ENCODE data around the gene KAZN. TPM values are rescaled to one million over a fixed set of nuclear protein-coding genes. Genes with fewer than 3 reads are reported as not detected.
A peak's percentile ranks its signal among the peaks of the same experiment; 100 is the strongest.

KAZN gene
- total RNA-seq, 1 donor from 2014 or later = 9.4 TPM

- H3K27ac Mint-ChIP-seq (ENCODE audit: unreplicated experiment) = no peak overlapping the region
- peaks cover 14% of the 10 kb centered on the region for H3K27me3 Mint-ChIP-seq (ENCODE audit: low read depth, unreplicated experiment)
- Histone ChIP-seq H3K9me3 (ENCODE audit: insufficient read depth, low read depth, low read length) (no peaks in the 10 kb centered on the region), H3K9ac (ENCODE audit: low read length) (no peak overlapping the region), H3K79me2 (ENCODE audit: insufficient read depth, low read length) (no peaks in the 10 kb centered on the region), H3K36me3 (ENCODE audit: insufficient read depth, low read length) (no peaks in the 10 kb centered on the region), H3K4me2 (ENCODE audit: low read length) (no peak overlapping the region), H3K4me1 (ENCODE audit: insufficient read depth, low read length) (no peaks in the 10 kb centered on the region), H3K27ac (ENCODE audit: low read depth, low read length) (no peak overlapping the region), H3K27me3 (ENCODE audit: insufficient read depth, low read length) (no peaks in the 10 kb centered on the region), H2AFZ (ENCODE audit: low read depth, low read length) (no peak overlapping the region), H3K4me3 (ENCODE audit: insufficient read depth, low read depth, low read length) (no peak overlapping the region), H4K20me1 (ENCODE audit: insufficient read depth, low read length) (no peaks in the 10 kb centered on the region)
- peaks cover 6% of the 10 kb centered on the region for H3K9me3 Mint-ChIP-seq (ENCODE audit: unreplicated experiment)
- TF ChIP-seq EZH2 (IDR thresholded peaks at IDR 0.05; ENCODE audit: insufficient read depth, low read length) = no peak
- no peak for TF ChIP-seq CTCF (IDR thresholded peaks at IDR 0.05; ENCODE audit: insufficient read depth, low read depth, low read length)
- FAIRE-seq (no peak), DNase-seq (ENCODE audit: low read depth) (no peak)
- H3K4me3 Mint-ChIP-seq (ENCODE audit: unreplicated experiment) = no peak overlapping the region
- peaks cover 2% of the 10 kb centered on the region for H3K36me3 Mint-ChIP-seq (ENCODE audit: low read depth, unreplicated experiment)
- H3K4me1 Mint-ChIP-seq (ENCODE audit: low read depth, unreplicated experiment) = no peaks in the 10 kb centered on the region
Observed at GRCh38 chr1:14884614-14885175, 286.2 kb downstream of the KAZN start.

DNA sequence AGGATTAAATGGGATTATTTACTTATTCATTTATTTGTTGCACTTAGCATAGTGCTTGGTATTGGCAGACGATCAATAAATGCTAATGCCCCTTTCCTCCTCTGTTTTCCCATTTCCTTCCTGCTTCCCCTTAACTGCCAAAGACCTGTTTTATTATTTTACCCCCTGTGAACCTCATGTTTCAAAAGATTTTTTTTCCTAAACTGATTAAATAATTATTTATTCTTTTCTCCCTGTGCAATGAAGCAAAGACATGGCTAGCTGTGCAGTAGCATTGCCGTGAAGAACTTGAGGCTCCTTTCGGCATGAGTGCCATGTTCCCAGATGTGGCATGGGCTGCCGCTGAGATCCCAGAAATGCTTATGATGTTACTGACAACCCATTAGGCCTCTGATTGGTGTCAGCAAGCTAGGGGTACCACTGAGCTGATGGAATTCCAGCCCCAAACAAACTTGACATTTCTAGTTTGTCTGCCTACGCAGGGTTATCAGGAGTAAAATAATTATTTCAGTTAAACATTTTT lies 288.6 kb downstream of the KAZN start:
- Histone ChIP-seq H2AFZ (ENCODE audit: low read depth, low read length) (no peak overlapping the region), H3K4me3 (ENCODE audit: insufficient read depth, low read depth, low read length) (no peak overlapping the region), H3K36me3 (ENCODE audit: insufficient read depth, low read length) (no peaks in the 10 kb centered on the region), H3K79me2 (ENCODE audit: insufficient read depth, low read length) (no peaks in the 10 kb centered on the region), H3K27ac (ENCODE audit: low read depth, low read length) (no peak overlapping the region), H3K27me3 (ENCODE audit: insufficient read depth, low read length) (peaks cover 2% of the 10 kb centered on the region), H3K4me1 (ENCODE audit: insufficient read depth, low read length) (no peaks in the 10 kb centered on the region), H3K9ac (ENCODE audit: low read length) (no peak overlapping the region), H3K4me2 (ENCODE audit: low read length) (no peak overlapping the region), H3K9me3 (ENCODE audit: insufficient read depth, low read depth, low read length) (no peaks in the 10 kb centered on the region), H4K20me1 (ENCODE audit: insufficient read depth, low read length) (no peaks in the 10 kb centered on the region)
- FAIRE-seq = no peak
- H3K27me3 Mint-ChIP-seq (ENCODE audit: low read depth, unreplicated experiment) = peaks cover 9% of the 10 kb centered on the region
- H3K27ac Mint-ChIP-seq (ENCODE audit: unreplicated experiment) = no peak overlapping the region
- H3K4me1 Mint-ChIP-seq (ENCODE audit: low read depth, unreplicated experiment) = no peaks in the 10 kb centered on the region
- H3K36me3 Mint-ChIP-seq (ENCODE audit: low read depth, unreplicated experiment) = peaks cover 2% of the 10 kb centered on the region
- H3K9me3 Mint-ChIP-seq (ENCODE audit: unreplicated experiment) = no peaks in the 10 kb centered on the region
- no peak overlapping the region for H3K4me3 Mint-ChIP-seq (ENCODE audit: unreplicated experiment)
- TF ChIP-seq CTCF (IDR thresholded peaks at IDR 0.05; ENCODE audit: insufficient read depth, low read depth, low read length) (no peak), EZH2 (IDR thresholded peaks at IDR 0.05; ENCODE audit: insufficient read depth, low read length) (no peak)
- no peak for DNase-seq (ENCODE audit: low read depth)

- Histone ChIP-seq H3K27me3 (ENCODE audit: insufficient read depth, low read length) (peaks cover 2% of the 10 kb centered on the region), H3K79me2 (ENCODE audit: insufficient read depth, low read length) (no peaks in the 10 kb centered on the region), H3K9ac (ENCODE audit: low read length) (no peak overlapping the region), H3K4me1 (ENCODE audit: insufficient read depth, low read length) (no peaks in the 10 kb centered on the region), H3K9me3 (ENCODE audit: insufficient read depth, low read depth, low read length) (no peaks in the 10 kb centered on the region), H3K4me2 (ENCODE audit: low read length) (no peak overlapping the region), H3K4me3 (ENCODE audit: insufficient read depth, low read depth, low read length) (no peak overlapping the region), H2AFZ (ENCODE audit: low read depth, low read length) (peak overlapping the region; percentile 47), H4K20me1 (ENCODE audit: insufficient read depth, low read length) (no peaks in the 10 kb centered on the region), H3K27ac (ENCODE audit: low read depth, low read length) (no peak overlapping the region), H3K36me3 (ENCODE audit: insufficient read depth, low read length) (no peaks in the 10 kb centered on the region)
- TF ChIP-seq CTCF (IDR thresholded peaks at IDR 0.05; ENCODE audit: insufficient read depth, low read depth, low read length) (no peak), EZH2 (IDR thresholded peaks at IDR 0.05; ENCODE audit: insufficient read depth, low read length) (no peak)
- Mint-ChIP-seq H3K36me3 (ENCODE audit: low read depth, unreplicated experiment) (no peaks in the 10 kb centered on the region), H3K4me1 (ENCODE audit: low read depth, unreplicated experiment) (no peaks in the 10 kb centered on the region), H3K4me3 (ENCODE audit: unreplicated experiment) (no peak overlapping the region), H3K9me3 (ENCODE audit: unreplicated experiment) (no peaks in the 10 kb centered on the region), H3K27me3 (ENCODE audit: low read depth, unreplicated experiment) (peaks cover 13% of the 10 kb centered on the region), H3K27ac (ENCODE audit: unreplicated experiment) (no peak overlapping the region)
- FAIRE-seq (no peak), DNase-seq (ENCODE audit: low read depth) (no peak)
Observed at GRCh38 chr1:14887764-14888350, 289.4 kb downstream of the KAZN start.
